HG03039 (cell line): ENCODE results near the gene SOS1.

Experiments used
- ATAC-seq: cut with Tn5 transposase; IDR thresholded peaks from one replicate; pipeline ENCODE4 v1.9.1; 2021; ENCODE audit warnings: mild to moderate bottlenecking, moderate library complexity; ENCODE audit not compliant: unreplicated experiment

The SOS1 gene

DNA sequence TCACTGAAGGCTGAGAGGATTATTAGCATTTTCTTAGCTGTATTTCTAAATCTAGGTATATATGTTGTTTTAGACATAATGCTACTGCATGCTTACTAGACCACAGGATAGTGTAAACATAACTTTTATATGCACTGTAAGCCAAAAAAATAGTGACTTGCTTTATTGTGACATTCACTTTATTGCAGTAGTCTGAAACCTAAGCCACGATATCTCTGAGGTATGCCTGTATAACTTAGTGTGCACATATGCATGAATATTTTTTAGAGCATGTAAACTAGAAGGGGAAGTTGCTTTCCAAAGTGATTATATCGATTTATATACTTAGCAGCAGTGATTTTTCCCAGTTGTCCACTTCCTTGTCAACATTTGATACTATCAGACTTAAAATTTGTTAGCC lies 81.8 kb downstream of the SOS1 start:
- ATAC-seq: no peak

- no peak for ATAC-seq
Measured at GRCh38 chr2:39033980-39034379, 86.9 kb downstream of the SOS1 start.

DNA sequence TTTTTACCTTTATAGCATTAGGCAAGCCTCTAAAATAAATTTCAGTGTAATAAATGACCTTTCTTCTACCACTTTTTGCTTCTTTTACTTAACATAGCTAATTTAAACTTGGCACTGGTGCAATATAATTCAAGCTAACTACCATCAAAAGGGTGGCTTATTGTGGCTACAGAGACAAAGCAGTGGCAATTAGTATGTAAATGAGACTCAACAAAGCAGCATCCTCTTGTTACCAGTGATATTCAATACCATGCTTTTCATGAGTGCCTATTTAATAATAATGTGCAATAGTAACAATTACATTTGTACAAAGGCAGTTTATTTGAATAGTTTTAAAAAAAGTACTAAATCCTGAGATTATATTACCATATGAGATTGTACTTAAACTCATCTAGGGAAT lies 93.4 kb downstream of the SOS1 start:
- no peak for ATAC-seq

- no peak for ATAC-seq
Measured at GRCh38 chr2:39024833-39025232, 96.0 kb downstream of the SOS1 start.

GRCh38 chr2:39023649-39024048 lies 97.2 kb downstream of the SOS1 start:
- no peak for ATAC-seq

DNA sequence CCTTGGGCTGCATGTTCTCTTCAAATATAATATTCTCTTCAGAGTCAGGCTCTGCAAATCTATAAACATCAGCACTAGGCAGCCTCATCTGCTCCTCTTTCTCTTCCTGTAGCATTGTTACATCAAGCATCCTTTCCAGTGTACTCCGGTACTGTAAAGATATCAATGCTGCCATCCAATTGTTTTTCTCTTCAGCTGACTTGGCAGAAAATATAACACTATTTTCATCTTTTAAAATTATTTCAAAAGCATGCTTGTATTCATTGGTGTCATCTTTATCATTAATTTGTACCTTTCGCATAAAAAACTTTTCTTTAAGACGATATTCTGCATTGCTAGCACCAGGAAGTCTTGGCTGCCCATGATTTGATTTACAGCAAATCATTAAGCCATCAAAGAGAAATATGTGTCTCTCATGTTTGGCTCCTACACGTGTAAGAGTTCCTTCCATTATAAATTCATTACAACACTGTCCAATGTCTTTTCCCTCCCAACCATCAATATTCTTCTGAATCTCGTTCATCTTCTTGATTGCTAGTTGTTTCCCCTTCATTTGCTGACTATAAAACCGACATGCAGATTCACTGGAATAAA lies 98.1 kb downstream of the SOS1 start:
- ATAC-seq: no peak

DNA sequence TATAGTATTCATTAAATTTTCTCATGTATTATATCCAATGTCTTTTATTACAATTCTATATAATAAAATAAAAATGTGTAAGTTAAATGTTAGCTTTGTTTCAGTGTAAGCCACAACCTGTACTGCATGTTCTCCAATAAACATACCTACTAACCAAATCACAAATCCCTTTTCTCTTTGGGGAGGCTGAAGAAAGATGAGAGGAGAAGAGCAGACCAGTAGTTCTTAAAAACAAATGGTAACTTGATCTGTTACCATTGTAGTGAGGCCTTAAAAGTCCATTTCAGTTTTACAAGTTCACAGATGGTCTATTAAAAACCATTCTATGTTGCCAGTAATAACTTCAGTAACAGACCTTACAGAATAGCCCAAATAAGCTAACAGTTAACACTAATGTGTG lies 100.5 kb downstream of the SOS1 start:
- ATAC-seq: no peak

DNA sequence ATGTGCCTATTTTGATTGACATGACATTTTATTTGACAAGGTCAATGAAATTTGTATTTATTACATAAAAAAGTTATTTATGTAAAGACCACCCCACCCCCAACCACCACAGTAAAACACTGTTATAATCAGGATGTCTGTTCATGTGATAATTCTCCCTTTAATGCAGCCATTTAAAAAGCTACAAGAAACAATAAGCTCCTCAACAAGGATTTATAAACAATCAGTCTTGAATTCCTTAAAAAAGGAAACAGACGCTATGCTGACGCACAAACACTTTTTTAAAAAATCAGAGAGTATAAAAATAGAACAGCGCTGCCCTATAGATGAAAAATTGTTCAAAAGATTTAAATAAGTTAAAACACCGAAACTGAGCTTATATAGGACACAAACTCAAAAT lies 102.2 kb downstream of the SOS1 start:
- no peak for ATAC-seq

DNA sequence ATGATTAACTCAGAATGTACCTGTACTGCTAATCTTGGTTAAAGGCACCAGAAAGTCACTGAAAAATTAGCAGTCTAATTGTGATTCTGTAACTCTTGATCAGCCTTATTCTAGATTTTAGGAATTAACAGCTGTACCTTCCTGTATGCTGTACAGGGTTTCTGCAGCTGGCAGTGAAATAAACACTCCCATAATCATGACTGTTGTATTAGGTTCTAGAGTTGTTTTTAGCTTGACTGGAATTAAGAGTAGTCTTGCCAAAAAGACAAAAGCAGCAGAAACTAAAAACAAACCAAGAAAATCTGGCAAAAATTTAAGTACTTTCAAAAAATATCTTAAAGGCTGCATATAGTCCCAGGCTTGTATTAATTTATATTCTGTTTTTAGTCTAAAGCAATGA lies 103.5 kb downstream of the SOS1 start:
- ATAC-seq: no peak

- no peak for ATAC-seq
Measured at GRCh38 chr2:39015424-39015823, 105.4 kb downstream of the SOS1 start.

GRCh38 chr2:39013871-39014270 lies 107.0 kb downstream of the SOS1 start:
- no peak for ATAC-seq

DNA sequence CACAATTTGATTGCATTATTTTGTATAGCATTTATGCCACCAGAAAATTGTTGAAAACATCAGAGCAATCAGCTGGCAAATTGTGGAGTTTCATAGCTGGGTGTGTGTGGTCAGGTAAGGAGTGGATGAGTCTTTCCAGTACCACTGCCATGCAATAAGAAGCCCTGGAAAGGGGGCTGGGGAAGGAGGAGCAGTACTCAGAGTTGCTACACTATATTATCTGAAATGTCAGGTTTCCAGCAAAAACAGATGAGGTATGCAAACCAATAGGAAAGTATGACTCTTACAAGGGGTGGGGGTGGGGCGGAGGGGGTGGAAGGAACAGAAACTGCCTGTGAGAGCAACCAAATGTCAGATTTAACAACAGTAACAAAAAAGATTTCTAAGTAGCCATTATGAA lies 112.2 kb downstream of the SOS1 start:
- ATAC-seq: no peak

- no peak for ATAC-seq
Measured at GRCh38 chr2:39007875-39008504, 112.9 kb downstream of the SOS1 start.

GRCh38 chr2:39000552-39000951 lies 120.3 kb downstream of the SOS1 start:
- no peak for ATAC-seq

DNA sequence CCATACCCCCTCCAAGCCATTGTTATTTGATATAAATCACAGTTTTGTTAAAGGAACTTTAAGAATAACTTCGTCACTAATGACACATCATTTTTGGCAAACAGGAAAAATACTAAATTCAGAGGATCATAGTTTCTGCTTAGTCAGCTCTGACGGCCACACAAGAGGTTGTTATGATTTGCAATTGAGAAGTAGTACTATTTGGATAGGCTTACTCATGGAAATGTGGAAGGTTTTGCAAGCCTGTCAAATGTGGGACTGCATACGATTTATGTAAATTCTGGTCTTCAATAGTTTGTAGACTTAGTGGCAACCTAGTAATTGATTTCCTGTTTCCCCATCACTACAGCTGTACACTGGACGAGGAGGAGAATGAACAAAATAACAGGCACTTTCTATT lies 123.1 kb downstream of the SOS1 start:
- ATAC-seq: no peak

GRCh38 chr2:38991899-38992298 lies 129.0 kb downstream of the SOS1 start:
- ATAC-seq: no peak

DNA sequence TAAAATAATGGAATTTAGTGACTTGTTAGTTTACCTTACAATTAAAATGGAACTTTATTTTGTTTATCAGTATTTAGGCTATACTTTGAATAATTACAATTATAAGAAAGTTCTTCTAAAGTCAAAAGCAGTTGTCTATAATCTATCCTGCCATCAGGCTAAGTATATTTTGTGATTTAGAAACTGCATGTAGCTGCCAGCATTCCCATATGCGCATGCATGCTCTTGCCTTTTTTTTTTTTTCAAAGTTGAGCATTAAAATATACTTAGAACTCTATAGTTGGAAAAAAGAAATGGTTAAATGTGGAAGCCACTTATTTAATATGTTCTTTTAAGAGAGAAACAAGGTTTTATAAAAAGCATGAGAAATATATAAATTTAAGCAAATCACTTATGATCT lies 132.1 kb downstream of the SOS1 start:
- ATAC-seq: no peak

- ATAC-seq: no peak
Measured at GRCh38 chr2:38982498-38982897, 138.4 kb downstream of the SOS1 start.

DNA sequence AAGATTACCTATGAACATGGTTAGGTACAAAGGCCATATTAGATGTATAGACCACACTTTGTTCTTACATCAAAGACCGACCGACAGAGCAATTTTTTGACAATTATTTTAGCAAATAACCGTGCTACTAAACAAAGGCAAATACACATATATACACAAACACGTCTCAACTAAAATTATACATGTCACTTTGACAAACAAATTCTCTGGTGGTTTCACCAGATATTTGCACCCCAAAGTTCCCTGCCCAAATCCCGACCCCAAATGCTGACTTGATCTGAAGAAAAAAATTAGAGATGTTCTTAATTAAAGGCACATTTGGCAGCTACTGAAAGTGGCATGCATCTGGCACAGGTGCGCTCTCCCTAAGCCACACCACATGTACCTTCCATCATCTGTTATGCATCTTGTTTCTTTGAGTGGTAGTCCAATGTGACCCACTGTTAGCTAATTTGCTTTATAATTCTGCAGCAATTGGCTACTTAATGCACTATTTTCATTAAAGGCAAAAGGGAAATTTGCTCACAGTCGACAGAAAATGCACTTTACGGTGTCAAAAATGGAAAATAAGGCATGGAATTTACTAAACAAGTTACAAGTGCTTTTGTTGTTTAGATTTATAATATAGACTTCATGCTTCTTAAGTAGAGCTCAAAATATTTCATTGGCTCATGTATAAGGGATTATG lies 139.0 kb downstream of the SOS1 start:
- no peak for ATAC-seq

- ATAC-seq: no peak
Measured at GRCh38 chr2:38981003-38981669, 139.7 kb downstream of the SOS1 start.

- ATAC-seq: no peak
Measured at GRCh38 chr2:38978908-38979307, 141.9 kb downstream of the SOS1 start.

- ATAC-seq: no peak
Measured at GRCh38 chr2:38978296-38978903, 142.5 kb downstream of the SOS1 start.
